Stimulated activated CD4-positive, alpha-beta T cell treated with anti-CD3 and anti-CD28 coated beads, Interleukin-4, amount 100 ng/mL, for 24 hours (primary cell): ENCODE data around the gene C9orf72.

Source experiments
- DNase-seq: peaks from one replicate; pipeline ENCODE4 v3.0.0-alpha.2; 2020

C9orf72 gene

GRCh38 chr9:27537756-27538155 lies 35.5 kb downstream of the C9orf72 start:
- no peak for DNase-seq

GRCh38 chr9:27537027-27537435 lies 36.2 kb downstream of the C9orf72 start:
- DNase-seq: no peak

- no peak for DNase-seq
These were observed 37.1 kb downstream of the C9orf72 start for GRCh38 chr9:27536168-27536567.

GRCh38 chr9:27535701-27536118 lies 37.6 kb downstream of the C9orf72 start:
- no peak for DNase-seq

GRCh38 chr9:27534658-27535209 lies 38.5 kb downstream of the C9orf72 start:
- no peak for DNase-seq

GRCh38 chr9:27534131-27534530 lies 39.1 kb downstream of the C9orf72 start:
- no peak for DNase-seq

GRCh38 chr9:27533311-27533710 lies 40.0 kb downstream of the C9orf72 start:
- no peak for DNase-seq

- no peak for DNase-seq
These were observed 41.2 kb downstream of the C9orf72 start for GRCh38 chr9:27532046-27532445.

GRCh38 chr9:27530915-27531755 lies 42.1 kb downstream of the C9orf72 start:
- DNase-seq: no peak

GRCh38 chr9:27529316-27530278 lies 43.7 kb downstream of the C9orf72 start, which contains the start of gene MOB3B:
Gene MOB3B, minus strand, starts transcription at chr9:27529814. Its CDS starts 74,264 bp downstream, at chr9:27455550.
- DNase-seq: peak; percentile 78

GRCh38 chr9:27528886-27529315 lies 44.4 kb downstream of the C9orf72 start:
- DNase-seq: peak; percentile 48

GRCh38 chr9:27528076-27528885 lies 45.0 kb downstream of the C9orf72 start:
- DNase-seq: peak; percentile 51

GRCh38 chr9:27527702-27528075 lies 45.6 kb downstream of the C9orf72 start:
- no peak for DNase-seq

GRCh38 chr9:27524236-27524635 lies 49.0 kb downstream of the C9orf72 start, which contains the start of gene IFNK:
Gene IFNK, plus strand, starts transcription at chr9:27524290. Its CDS starts 47 bp downstream, at chr9:27524337.
- no peak for DNase-seq

- DNase-seq: no peak
These were observed 50.1 kb downstream of the C9orf72 start for GRCh38 chr9:27523141-27523540.

GRCh38 chr9:27520986-27521385 lies 52.3 kb downstream of the C9orf72 start:
- no peak for DNase-seq

- no peak for DNase-seq
These were observed 53.5 kb downstream of the C9orf72 start for GRCh38 chr9:27519466-27520465.

- no peak for DNase-seq
These were observed 54.5 kb downstream of the C9orf72 start for GRCh38 chr9:27518809-27519208.

GRCh38 chr9:27518006-27518405 lies 55.3 kb downstream of the C9orf72 start:
- DNase-seq: no peak

- no peak for DNase-seq
These were observed 58.7 kb downstream of the C9orf72 start for GRCh38 chr9:27514551-27514950.

- no peak for DNase-seq
These were observed 61.5 kb downstream of the C9orf72 start for GRCh38 chr9:27511771-27512170.
